PFSK-1 (cell line): ENCODE results near the gene DOC2A. TPM values are rescaled to one million over a fixed set of nuclear protein-coding genes. Genes with fewer than 3 reads are reported as not detected.

ENCODE experiments used
- FOXP2 ChIP-seq: optimal IDR thresholded peaks from 2 replicates; pipeline ENCODE3; 2011; ENCODE audit warnings: borderline replicate concordance, control low read depth, inconsistent platforms; ENCODE audit not compliant: insufficient read depth; ENCODE audit errors: extremely low read length, extremely low read depth
- POLR2AphosphoS5 ChIP-seq: IDR thresholded peaks from 2 replicates; pipeline ENCODE4 v1.6.1; 2012; ENCODE audit warnings: low read depth, mild to moderate bottlenecking, control low read depth, low read length, moderate library complexity
- SIN3A ChIP-seq: IDR thresholded peaks from 2 replicates; pipeline ENCODE4 v1.6.1; 2012; ENCODE audit warnings: mild to moderate bottlenecking, low read length, moderate library complexity, borderline replicate concordance; ENCODE audit not compliant: insufficient read depth
- TAF1 ChIP-seq: IDR thresholded peaks from 2 replicates; pipeline ENCODE4 v1.6.1; 2012; ENCODE audit warnings: low read length, control low read depth, borderline replicate concordance; ENCODE audit not compliant: insufficient read depth
- polyA plus RNA-seq: library from polyadenylated mRNA; unstranded; fragments of >200 nt; gene quantifications from one replicate; pipeline ENCODE4 v1.2.1, GENCODE V29; 2012; ENCODE audit warnings: low read depth, missing spikeins; ENCODE audit not compliant: insufficient read length
- TF ChIP-seq, protein P1 (sequence below), 2 experiments: IDR thresholded peaks; 2 replicates each; pipeline versions ENCODE4 v1.6.1 to v1.8.0; 2011 to 2012; ENCODE audit warnings: low read depth in 2 of 2, low read length in 2 of 2, control low read depth in 1 of 2, inconsistent platforms in 1 of 2, mild to moderate bottlenecking in 1 of 2, moderate library complexity in 1 of 2; ENCODE audit not compliant: insufficient read depth in 1 of 2

Gene DOC2A
- polyA plus RNA-seq = 0.51 TPM

DNA sequence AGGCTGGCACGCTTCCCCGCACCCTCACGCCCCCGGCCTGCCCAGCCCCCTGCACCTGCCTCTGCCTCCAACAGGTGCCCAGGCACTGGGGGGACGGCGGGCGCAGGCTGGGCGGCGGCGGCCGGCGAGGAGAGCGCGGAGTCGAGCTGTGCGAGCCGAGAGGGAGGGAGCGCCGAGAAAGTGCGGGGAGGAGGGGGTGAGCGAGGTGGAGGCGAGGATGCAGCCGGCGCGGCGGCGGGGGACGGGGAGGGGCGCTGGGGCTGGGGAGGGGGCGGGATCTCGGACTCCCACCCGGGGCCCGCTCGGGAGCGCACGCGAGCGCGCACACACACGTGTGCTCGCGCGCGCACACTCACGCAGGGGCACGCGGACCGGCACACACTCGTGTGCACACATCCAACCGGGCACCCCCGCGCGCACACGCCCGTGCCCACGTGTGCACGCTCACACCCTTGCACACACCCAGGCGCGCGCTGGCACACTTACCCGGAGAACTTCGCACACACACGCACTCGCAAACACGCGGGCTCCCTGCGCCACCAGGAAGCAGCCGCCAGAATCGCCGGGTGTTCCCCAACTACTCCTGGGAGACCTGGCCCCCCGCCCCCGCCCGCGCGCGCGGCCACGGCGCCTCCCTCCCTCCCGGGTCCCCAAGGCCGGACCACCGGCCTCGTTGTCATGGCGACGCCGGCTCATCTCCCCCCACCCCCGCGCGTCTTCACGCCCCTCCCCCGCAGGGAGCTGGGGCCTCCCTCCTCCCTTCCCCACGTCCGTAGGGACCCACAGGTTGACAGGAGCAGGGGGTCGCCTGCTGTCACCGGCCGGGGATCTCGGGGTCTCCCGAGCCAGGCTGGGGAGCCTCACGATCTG is at the start of gene DOC2A:
TSS of gene DOC2A (minus strand) at position 184 of the 870 bp plus-strand sequence. CDS start 805 bp downstream, outside the sequence.
- TF ChIP-seq, protein P1, sequence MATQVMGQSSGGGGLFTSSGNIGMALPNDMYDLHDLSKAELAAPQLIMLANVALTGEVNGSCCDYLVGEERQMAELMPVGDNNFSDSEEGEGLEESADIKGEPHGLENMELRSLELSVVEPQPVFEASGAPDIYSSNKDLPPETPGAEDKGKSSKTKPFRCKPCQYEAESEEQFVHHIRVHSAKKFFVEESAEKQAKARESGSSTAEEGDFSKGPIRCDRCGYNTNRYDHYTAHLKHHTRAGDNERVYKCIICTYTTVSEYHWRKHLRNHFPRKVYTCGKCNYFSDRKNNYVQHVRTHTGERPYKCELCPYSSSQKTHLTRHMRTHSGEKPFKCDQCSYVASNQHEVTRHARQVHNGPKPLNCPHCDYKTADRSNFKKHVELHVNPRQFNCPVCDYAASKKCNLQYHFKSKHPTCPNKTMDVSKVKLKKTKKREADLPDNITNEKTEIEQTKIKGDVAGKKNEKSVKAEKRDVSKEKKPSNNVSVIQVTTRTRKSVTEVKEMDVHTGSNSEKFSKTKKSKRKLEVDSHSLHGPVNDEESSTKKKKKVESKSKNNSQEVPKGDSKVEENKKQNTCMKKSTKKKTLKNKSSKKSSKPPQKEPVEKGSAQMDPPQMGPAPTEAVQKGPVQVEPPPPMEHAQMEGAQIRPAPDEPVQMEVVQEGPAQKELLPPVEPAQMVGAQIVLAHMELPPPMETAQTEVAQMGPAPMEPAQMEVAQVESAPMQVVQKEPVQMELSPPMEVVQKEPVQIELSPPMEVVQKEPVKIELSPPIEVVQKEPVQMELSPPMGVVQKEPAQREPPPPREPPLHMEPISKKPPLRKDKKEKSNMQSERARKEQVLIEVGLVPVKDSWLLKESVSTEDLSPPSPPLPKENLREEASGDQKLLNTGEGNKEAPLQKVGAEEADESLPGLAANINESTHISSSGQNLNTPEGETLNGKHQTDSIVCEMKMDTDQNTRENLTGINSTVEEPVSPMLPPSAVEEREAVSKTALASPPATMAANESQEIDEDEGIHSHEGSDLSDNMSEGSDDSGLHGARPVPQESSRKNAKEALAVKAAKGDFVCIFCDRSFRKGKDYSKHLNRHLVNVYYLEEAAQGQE (IDR thresholded peaks at IDR 0.05; ENCODE audit: insufficient read depth in 1 of 2, low read depth in 2 of 2, low read length in 2 of 2) = no peak
- no peak for TF ChIP-seq TAF1
- no peak for TF ChIP-seq SIN3A
- no peak for TF ChIP-seq POLR2AphosphoS5
- no peak for TF ChIP-seq FOXP2

DNA sequence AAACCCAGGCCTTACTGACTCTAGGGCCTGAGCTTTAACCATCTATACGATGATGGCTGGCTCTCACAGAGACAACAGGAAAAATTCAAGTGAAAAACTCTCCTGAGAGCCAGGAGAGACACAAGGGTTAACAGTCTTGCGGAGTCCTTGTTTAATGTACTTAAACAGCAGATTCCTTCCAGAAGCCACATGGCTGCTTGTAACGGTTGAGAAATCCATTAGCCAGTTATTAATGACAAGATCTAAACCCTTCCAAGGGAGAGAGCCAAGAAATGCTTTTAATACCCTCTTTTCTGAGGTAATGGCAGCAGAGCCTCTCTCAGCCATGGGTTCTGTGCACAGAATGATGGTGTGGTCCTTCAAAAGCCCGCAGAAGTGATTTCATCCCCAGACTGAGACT is 49.5 kb upstream of the DOC2A start:
- TF ChIP-seq TAF1 (no peak), POLR2AphosphoS5 (no peak), FOXP2 (no peak), SIN3A (no peak)
- TF ChIP-seq, protein P1 (IDR thresholded peaks at IDR 0.05; ENCODE audit: insufficient read depth in 1 of 2, low read depth in 2 of 2, low read length in 2 of 2) = no peak

DNA sequence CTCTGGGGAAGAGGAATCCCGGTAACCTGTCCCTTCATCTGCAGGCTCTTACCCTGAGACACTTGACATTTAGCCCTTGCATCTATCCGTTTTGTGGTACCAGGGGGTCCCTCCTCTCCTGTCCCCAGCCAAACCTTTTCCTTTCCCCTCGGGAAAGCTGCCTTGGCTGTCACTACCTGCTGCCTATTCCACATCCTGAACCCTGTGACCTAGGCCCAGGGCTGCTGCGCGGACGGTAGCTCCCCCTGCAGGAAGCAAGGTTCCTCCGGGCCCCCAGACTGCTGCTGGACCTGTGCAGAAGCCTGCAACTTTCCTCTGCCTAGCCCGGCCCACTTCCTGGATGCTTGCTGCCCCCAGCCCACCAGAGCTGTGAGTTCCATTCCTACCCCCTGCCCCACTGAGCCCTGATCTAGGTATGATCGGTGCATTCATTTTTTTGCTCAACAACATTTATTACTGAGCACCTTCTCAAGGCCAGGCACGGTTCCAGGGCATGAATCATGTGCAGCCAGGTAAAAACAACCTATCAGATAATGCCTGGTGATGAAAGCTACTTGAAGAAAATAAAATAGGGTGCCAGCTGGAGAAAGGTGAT is 44.2 kb upstream of the DOC2A start:
- TF ChIP-seq, protein P1 (IDR thresholded peaks at IDR 0.05; ENCODE audit: insufficient read depth in 1 of 2, low read depth in 2 of 2, low read length in 2 of 2) = no peak
- TF ChIP-seq POLR2AphosphoS5 = no peak
- no peak for TF ChIP-seq TAF1
- no peak for TF ChIP-seq FOXP2
- no peak for TF ChIP-seq SIN3A

DNA sequence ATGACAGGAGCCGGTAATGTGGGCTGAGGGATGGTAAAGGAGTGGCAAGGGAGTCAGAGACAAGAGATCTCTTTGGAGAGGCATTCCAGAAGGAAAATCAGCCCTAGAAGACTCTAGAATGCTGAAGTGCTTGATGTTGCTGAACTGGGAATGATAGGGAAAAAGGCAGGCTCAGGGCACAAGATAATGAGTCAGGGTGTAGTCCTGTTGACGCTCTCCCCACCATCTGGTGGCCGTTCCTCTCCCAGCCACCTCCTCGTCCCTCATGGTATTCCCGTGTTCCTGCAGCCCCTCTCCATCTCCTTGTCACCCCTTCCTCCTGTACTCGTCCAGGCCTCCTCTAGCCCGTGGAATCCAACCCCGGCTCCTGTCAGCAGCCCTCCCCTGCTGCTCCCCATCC is 43.6 kb upstream of the DOC2A start:
- TF ChIP-seq SIN3A (no peak), FOXP2 (no peak), POLR2AphosphoS5 (no peak), TAF1 (no peak)

DNA sequence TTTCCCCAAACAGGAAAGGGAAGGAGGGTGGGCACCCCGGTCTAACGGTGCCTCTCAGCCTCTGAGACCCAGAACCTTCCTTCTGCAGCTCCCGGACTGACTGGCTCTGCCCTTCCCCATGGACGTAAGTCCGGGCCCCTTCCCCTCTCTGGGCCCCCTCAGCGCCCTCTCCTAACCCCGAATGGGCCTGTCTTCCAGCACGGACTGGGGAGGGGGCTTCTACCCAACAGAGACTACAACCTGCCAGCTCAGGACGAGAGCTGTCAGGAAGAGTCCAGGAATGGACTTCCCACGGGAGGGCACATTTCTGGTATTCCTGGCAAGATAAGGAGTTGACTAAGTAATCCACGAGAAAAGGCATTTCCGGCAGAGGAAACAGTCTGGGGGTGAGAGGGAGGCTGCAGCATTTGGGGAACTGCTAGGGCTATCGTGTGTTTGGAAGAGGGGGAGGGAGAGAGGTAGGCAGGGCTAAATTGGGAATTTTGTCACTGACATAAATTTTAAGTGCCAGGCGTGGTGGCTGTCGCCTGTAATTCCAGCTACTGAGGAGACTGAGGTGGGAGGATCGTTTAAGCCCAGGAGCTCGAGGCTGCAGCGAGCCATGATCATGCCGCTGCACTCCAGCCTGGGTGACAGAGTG is 42.7 kb upstream of the DOC2A start:
- TF ChIP-seq FOXP2 (no peak), TAF1 (no peak), SIN3A (no peak), POLR2AphosphoS5 (no peak)
- TF ChIP-seq, protein P1 (IDR thresholded peaks at IDR 0.05; ENCODE audit: insufficient read depth in 1 of 2, low read depth in 2 of 2, low read length in 2 of 2) = no peak
